GM12875 (cell line): ENCODE data around the gene TEKTIP1.
A peak's percentile ranks its signal among the peaks of the same experiment; 100 is the strongest.
"Not testable (repeated sequence)": the region's sequence is repeated elsewhere in the genome, so short reads cannot be mapped to it uniquely, and the experiment has no call there.

Experiments
- H3K4me3 ChIP-seq: one replicate; pipeline ENCODE4 v1.5.1; 2011; ENCODE audit warnings: low read depth, low read length, control low read depth
- TF ChIP-seq, protein P1 (sequence below): IDR thresholded peaks from 2 replicates; pipeline ENCODE4 v1.5.1; 2011; ENCODE audit warnings: low read depth, mild to moderate bottlenecking, control low read depth, inconsistent platforms, low read length, moderate library complexity, borderline replicate concordance; ENCODE audit not compliant: insufficient read depth

Gene TEKTIP1

GRCh38 chr19:3503036-3503572 lies 35.9 kb upstream of the TEKTIP1 start:
- TF ChIP-seq, protein P1, sequence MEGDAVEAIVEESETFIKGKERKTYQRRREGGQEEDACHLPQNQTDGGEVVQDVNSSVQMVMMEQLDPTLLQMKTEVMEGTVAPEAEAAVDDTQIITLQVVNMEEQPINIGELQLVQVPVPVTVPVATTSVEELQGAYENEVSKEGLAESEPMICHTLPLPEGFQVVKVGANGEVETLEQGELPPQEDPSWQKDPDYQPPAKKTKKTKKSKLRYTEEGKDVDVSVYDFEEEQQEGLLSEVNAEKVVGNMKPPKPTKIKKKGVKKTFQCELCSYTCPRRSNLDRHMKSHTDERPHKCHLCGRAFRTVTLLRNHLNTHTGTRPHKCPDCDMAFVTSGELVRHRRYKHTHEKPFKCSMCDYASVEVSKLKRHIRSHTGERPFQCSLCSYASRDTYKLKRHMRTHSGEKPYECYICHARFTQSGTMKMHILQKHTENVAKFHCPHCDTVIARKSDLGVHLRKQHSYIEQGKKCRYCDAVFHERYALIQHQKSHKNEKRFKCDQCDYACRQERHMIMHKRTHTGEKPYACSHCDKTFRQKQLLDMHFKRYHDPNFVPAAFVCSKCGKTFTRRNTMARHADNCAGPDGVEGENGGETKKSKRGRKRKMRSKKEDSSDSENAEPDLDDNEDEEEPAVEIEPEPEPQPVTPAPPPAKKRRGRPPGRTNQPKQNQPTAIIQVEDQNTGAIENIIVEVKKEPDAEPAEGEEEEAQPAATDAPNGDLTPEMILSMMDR = no peak
- H3K4me3 ChIP-seq = no peak overlapping the region

DNA sequence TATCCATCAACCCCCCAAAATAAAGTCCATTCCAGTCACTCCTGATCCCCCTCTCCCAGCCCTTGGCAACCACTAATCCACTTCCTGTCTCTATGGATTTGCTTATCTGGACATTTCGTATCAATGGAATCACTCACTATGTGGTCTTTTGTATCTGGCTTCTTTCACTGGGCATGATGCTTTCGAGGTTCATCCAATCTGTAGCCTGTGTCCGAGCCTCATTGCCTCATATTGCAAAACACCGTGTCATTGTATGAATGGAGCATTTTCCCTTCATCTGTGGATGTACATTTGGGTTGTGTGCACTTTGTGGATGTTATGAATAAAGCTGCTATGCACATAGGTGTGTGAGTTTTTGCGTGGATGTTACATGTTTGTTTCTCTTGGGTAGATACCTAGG lies 34.2 kb upstream of the TEKTIP1 start:
- TF ChIP-seq, protein P1 = no peak
- no peak overlapping the region for H3K4me3 ChIP-seq

DNA sequence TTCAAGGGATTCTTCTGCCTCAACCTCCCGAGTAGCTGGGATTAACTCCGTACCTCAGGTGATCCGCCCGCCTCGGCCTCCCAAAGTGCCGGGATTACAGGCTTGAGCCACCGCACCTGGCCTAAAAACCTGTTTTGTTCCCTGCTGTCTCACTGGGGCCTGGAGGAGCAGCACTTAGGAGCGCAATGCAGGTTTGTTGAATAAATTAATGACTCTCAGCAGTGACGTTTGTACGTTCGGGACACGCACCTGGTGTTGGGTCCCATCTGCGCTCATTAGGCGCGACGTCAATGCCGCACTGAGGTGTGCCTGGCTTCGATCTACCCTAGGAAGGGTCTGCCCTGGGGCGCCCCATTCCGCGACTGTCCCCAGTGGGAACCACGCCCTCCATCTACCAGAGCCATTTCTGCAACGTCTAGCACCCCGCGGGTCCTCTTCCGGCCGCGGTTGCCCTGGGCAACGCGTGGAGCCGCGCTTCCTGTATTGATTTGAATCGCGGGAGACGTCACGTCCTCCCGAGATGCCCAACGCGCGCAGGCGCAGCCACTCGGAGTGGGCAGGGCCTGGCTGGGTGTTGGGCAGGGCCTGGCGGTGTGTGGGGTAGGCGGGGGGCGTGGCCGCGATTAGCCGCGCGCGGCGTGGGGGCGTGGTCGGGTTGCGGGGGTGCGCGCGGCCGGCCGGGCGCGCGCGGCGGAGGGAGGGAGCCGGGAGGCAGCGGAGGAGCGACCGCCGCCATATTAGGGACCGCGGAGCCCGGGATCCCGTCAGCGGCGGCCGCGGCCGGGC lies 33.2 kb upstream of the TEKTIP1 start, which contains the start of gene FZR1:
Gene FZR1 (plus strand): TSS at position 714 of the 786 bp plus-strand sequence. CDS start 16,679 bp downstream, outside the sequence.
- TF ChIP-seq, protein P1 = 0 out of 2 replicates have a peak, but pooled peaks have one; percentile 3
- H3K4me3 ChIP-seq = peak within 1 kb of the TSS; percentile 86

- TF ChIP-seq, protein P1 = no peak
- peak overlapping the region; percentile 85 for H3K4me3 ChIP-seq
These were observed 32.3 kb upstream of the TEKTIP1 start for GRCh38 chr19:3506384-3507340.

GRCh38 chr19:3507371-3508120 lies 31.4 kb upstream of the TEKTIP1 start:
- H3K4me3 ChIP-seq = peak overlapping the region; percentile 85
- TF ChIP-seq, protein P1 = no peak

DNA sequence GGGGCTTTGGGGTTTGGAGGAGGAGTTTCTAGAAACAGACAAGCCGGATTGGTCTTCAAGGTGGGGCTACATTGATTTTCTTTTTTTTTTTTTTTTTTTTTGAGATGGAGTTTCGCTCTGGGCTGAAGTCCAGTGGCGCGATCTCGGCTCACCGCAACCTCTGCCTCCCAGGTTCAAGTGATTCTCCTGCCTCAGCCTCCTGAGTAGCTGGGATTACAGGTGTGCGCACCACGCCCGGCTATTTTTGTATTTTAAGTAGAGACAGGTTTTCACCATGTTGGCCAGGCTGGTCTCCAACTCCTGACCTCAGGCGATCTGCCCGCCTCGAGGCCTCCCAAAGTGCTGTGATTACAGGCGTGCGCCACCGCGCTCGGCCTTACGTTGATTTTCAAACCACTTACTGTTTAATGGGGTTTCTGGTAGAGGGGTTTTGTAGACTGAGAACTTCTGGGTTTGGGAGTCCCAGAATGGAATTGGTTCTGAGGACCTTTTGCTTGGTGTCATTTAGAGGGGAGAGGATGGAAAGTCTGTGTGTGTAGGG lies 30.8 kb upstream of the TEKTIP1 start:
- H3K4me3 ChIP-seq = not testable (repeated sequence)
